ENCODE results near the gene KIF1B.
"Not testable (repeated sequence)": the region's sequence is repeated elsewhere in the genome, so short reads cannot be mapped to it uniquely, and the experiment has no call there.

The KIF1B gene

DNA sequence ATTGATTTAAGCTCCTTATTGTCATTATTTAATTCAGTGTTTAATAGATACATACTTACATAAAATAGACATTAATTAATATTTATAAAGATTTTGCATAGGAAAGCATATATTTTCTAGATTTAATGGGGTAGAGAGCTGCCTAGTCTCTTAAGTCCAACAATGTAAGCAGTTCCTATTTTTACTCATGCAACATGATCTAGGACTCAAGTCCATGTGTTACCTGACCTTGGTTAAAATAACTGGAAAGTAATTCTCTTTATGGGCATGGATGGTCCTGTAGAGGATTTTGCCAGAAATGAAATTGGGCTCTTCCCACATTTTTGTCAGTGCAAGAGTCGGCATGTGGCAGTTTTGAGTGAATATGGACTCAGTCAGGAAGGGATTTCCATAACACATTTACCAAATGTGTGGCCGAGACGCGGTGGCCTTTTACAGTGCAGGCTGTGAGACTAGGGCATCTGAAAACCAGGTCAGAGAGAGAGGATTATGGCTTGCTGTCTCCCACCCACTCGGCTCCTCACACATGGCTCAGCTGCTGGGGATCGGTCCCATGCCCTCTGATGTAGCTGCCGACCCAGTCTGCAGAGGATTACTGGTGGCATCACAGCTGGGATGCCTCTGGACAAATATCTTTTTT lies 6.2 kb upstream of the KIF1B start:
- TF ChIP-seq, protein P1, sequence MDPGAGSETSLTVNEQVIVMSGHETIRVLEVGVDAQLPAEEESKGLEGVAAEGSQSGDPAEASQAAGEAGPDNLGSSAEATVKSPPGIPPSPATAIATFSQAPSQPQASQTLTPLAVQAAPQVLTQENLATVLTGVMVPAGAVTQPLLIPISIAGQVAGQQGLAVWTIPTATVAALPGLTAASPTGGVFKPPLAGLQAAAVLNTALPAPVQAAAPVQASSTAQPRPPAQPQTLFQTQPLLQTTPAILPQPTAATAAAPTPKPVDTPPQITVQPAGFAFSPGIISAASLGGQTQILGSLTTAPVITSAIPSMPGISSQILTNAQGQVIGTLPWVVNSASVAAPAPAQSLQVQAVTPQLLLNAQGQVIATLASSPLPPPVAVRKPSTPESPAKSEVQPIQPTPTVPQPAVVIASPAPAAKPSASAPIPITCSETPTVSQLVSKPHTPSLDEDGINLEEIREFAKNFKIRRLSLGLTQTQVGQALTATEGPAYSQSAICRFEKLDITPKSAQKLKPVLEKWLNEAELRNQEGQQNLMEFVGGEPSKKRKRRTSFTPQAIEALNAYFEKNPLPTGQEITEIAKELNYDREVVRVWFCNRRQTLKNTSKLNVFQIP (CRISPR knock-in tag; IDR thresholded peaks at IDR 0.05; ENCODE audit: borderline replicate concordance, low read depth): no peak
- no peak for TF ChIP-seq ZFP3 (CRISPR knock-in tag; IDR thresholded peaks at IDR 0.05)
- TF ChIP-seq, protein P2, sequence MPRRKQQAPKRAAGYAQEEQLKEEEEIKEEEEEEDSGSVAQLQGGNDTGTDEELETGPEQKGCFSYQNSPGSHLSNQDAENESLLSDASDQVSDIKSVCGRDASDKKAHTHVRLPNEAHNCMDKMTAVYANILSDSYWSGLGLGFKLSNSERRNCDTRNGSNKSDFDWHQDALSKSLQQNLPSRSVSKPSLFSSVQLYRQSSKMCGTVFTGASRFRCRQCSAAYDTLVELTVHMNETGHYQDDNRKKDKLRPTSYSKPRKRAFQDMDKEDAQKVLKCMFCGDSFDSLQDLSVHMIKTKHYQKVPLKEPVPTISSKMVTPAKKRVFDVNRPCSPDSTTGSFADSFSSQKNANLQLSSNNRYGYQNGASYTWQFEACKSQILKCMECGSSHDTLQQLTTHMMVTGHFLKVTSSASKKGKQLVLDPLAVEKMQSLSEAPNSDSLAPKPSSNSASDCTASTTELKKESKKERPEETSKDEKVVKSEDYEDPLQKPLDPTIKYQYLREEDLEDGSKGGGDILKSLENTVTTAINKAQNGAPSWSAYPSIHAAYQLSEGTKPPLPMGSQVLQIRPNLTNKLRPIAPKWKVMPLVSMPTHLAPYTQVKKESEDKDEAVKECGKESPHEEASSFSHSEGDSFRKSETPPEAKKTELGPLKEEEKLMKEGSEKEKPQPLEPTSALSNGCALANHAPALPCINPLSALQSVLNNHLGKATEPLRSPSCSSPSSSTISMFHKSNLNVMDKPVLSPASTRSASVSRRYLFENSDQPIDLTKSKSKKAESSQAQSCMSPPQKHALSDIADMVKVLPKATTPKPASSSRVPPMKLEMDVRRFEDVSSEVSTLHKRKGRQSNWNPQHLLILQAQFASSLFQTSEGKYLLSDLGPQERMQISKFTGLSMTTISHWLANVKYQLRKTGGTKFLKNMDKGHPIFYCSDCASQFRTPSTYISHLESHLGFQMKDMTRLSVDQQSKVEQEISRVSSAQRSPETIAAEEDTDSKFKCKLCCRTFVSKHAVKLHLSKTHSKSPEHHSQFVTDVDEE (CRISPR knock-in tag; IDR thresholded peaks at IDR 0.05): no peak
- TF ChIP-seq, protein P3, sequence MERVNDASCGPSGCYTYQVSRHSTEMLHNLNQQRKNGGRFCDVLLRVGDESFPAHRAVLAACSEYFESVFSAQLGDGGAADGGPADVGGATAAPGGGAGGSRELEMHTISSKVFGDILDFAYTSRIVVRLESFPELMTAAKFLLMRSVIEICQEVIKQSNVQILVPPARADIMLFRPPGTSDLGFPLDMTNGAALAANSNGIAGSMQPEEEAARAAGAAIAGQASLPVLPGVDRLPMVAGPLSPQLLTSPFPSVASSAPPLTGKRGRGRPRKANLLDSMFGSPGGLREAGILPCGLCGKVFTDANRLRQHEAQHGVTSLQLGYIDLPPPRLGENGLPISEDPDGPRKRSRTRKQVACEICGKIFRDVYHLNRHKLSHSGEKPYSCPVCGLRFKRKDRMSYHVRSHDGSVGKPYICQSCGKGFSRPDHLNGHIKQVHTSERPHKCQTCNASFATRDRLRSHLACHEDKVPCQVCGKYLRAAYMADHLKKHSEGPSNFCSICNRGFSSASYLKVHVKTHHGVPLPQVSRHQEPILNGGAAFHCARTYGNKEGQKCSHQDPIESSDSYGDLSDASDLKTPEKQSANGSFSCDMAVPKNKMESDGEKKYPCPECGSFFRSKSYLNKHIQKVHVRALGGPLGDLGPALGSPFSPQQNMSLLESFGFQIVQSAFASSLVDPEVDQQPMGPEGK (CRISPR knock-in tag; IDR thresholded peaks at IDR 0.05; ENCODE audit: borderline replicate concordance): no peak
- no peak for TF ChIP-seq ZNF70 (CRISPR knock-in tag; IDR thresholded peaks at IDR 0.05)
- TF ChIP-seq ESRRG (CRISPR knock-in tag; IDR thresholded peaks at IDR 0.05): no peak
- TF ChIP-seq TCF4 (CRISPR knock-in tag; IDR thresholded peaks at IDR 0.05; ENCODE audit: borderline replicate concordance): no peak
- ATAC-seq: peak; percentile 24; the same call in 2 of the 3 replicates

DNA sequence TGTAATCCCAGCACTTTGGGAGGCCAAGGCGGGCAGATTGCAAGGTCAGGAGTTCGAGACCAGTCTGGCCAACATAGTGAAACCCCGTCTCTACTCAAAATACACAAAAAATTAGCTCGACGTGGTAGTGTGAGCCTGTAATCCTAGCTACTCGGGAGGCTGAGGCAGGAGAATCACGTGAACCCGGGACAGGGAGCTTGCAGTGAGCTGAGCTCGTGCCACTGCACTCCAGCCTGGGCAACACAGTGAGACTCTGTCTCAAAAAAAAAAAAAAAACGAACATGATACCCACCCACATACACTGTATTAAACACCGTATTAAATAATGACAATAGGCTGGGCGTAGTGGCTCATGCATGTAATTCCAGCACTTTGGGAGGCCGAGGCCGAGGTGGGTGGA lies 5.2 kb upstream of the KIF1B start:
- not testable (repeated sequence) for ATAC-seq

DNA sequence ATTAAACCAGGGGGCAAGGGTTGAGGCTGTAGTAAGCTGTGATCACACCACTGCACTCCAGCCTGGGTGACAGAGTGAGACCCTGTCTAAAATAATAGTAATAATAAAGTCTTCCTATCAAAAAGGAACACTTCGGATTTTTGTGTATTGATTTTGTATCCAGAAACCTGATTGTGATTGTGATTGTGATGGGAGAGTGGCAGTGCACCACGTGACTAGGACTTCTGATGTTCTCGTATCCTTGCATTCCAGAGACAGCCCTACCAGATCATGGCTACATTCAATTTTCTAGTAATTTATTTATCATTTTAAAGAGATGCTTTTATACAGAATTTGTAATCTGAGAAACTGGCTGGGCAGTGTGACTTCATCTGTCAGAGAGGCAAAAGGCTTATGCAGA lies 2.6 kb upstream of the KIF1B start:
- no peak for TF ChIP-seq ZNF70 (CRISPR knock-in tag; IDR thresholded peaks at IDR 0.05)
- TF ChIP-seq, protein P2 (CRISPR knock-in tag; IDR thresholded peaks at IDR 0.05): no peak
- ATAC-seq: no peak

DNA sequence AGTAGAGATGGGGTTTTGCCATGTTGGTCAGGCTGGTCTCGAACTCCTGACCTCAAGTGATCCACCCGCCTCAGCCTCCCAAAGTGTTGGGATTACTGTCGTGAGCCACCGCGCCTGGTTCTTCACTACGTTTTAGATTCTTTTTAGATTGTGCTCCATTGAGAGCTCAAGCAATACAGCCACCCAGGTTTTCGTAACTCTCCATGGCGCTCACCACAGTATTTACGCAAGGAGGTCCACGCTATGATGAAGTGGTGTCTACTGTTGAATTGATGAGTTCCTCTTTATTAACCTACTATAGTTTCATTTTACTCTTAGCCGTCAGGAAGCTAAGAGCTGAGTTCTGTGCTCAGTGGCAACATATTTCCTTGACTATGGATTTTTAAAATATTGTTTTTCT lies 1.8 kb upstream of the KIF1B start:
- no peak for ATAC-seq
- TF ChIP-seq, protein P4, sequence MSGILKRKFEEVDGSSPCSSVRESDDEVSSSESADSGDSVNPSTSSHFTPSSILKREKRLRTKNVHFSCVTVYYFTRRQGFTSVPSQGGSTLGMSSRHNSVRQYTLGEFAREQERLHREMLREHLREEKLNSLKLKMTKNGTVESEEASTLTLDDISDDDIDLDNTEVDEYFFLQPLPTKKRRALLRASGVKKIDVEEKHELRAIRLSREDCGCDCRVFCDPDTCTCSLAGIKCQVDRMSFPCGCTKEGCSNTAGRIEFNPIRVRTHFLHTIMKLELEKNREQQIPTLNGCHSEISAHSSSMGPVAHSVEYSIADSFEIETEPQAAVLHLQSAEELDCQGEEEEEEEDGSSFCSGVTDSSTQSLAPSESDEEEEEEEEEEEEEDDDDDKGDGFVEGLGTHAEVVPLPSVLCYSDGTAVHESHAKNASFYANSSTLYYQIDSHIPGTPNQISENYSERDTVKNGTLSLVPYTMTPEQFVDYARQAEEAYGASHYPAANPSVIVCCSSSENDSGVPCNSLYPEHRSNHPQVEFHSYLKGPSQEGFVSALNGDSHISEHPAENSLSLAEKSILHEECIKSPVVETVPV (CRISPR knock-in tag; IDR thresholded peaks at IDR 0.05): no peak

DNA sequence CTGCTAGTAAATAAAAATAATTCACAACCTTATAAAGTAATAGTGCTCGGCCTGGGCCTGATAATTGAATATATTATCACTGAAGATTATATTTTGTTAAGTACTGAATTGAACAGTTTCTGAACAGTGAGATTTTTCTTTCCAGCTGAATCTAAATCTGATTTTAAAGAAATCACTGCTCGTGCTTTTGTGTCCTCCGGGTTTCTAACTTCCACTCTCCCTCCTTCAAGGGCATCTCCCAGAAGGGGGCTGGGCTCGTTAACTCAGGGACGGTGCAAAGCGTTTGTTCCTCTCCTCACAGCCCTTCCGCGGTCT lies 823 bp upstream of the KIF1B start:
- TF ChIP-seq, protein P3 (CRISPR knock-in tag; IDR thresholded peaks at IDR 0.05; ENCODE audit: borderline replicate concordance): no peak
- TF ChIP-seq, protein P1 (CRISPR knock-in tag; IDR thresholded peaks at IDR 0.05; ENCODE audit: borderline replicate concordance, low read depth): no peak
- no peak for TF ChIP-seq ZNF565 (CRISPR knock-in tag; conservative IDR thresholded peaks at IDR 0.05; ENCODE audit: low read depth)
- no peak for TF ChIP-seq ZNF70 (CRISPR knock-in tag; IDR thresholded peaks at IDR 0.05)
- TF ChIP-seq ZNF8 (CRISPR knock-in tag; IDR thresholded peaks at IDR 0.05): no peak
- TF ChIP-seq BACH2 (CRISPR knock-in tag; IDR thresholded peaks at IDR 0.05; ENCODE audit: borderline replicate concordance): no peak
- TF ChIP-seq ISL1 (CRISPR knock-in tag; IDR thresholded peaks at IDR 0.05): no peak
- no peak; the same call in 2 of the 3 replicates for ATAC-seq

All from SK-N-SH treated with all-trans-retinoic acid at 6 μM for 48 hours (cell line).